ENCODE data around the gene TANGO2.

Gene TANGO2

DNA sequence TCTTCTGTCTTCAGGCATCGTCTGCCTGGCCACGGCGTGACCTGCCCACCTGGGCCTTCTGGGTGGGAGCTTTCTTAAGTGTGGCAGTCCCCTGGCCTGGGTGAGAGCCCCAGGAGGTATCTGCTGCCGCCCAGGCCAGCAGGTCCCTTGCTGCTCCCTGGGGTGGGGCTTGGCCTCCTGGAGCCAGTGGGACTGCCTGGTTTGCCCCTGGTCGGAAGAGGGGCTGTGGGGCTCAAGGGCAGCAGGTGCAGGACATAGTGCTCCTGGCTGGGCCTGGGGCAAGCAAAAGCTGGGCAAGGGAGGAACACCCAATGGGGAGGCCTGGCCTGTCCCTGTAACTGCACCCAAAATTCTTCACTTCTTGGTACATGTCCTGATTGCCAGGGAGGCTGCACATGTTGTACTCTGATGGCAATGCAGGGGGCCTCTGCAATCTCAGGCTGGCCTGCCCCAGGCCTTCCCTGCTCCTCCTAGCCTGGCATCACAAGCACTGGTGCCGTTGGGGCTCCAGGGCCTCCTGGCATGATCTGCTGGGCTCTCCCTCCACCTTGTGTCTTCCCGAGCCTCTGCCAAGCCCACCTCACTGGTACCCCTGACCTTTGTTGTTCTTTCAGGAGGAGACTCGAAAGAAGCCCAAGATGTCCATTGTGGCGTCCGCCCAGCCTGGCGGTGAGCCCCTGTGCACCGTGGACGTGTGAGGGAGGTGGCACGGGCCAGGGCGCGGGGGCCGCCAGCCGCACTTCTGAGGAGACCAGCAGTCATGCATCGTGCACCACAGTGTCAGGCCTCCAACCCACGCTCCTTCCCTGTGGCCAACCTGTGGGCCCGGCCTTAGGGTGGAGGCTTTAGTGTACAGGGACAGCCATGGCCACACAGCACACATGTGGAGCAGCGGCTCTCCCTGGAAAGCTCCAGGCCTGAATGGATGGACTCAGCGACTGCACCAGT lies 88.8 kb downstream of the TANGO2 start:
- no peak for DNase-seq

DNA sequence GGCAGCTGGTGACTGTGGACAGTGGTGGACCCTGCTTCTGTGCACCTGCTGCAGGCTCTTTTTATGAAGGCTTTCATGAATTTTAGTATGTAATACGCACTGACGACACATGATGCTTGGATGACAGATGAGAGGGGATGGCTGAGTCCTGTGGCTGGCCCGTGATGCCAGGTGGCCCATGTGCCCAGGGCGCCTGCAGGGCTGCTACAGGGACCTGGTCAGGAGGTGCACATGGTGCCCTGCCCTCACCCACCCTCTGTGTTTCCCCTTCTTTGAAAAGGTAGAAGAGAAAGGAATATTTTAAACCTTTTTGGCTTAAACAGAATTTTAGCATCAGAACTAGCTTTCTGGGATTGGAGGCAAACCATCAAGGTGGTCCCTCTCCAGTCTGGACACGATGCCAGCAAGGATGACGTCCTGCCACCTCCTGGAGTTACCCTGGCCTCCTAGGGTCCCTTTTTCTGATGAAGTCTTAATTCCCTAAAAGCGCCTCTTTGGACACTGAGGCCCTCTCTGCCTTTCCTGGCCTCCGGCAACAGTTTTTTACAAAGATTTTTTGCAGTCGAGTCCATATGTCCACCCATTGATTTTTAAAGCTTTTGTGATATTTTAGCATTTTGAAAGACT lies 89.6 kb downstream of the TANGO2 start:
- DNase-seq, result no peak

- DNase-seq, result no peak
Observed at GRCh38 chr22:20111045-20111688, 90.3 kb downstream of the TANGO2 start.

DNA sequence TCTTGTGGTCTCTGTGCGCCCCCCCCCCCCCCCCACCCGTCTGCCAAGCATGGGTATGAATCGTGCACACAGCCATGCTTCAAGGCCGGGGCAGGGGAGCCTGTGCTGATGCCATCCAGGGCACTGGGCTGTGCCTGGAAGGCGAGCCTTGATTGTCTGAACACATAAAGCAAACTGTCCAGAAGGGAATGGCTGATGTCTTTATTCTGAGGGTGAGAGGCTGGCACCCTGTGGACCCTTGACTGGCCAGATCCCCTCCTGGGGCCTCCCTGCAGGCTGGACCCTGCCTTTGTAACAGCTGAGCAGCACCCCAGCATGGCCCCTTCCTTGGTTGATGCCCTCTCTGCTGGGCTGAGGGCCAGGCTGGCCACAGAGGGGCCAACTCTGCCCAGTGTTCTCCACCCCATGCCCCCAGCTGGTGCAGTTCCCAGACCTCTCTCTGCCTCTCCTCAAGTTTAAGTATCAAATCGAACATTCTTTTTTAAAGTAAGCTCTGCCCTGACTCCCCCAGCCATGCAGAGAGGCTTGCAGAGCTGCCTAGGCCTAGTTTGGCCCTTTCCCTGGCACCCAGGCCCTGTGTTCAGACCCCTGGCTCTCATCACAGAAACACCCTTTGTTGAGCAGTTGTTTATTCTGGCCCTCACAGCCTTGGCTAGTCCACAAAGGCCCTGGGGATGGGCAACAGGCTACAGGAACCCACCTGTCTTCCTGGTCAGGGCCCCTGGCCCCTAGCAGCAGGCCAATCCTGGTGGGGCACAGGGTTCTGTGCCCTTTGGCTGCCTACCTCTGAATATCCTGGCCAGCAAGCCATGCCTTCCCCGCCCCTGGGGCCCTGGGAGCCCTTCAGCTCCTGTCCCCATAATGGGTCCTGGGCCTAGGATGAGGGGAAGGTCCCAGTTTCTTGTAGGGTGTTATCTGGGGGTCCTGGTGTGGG lies 91.0 kb downstream of the TANGO2 start:
- no peak for DNase-seq

GRCh38 chr22:20112623-20113511 lies 92.0 kb downstream of the TANGO2 start:
- no peak for DNase-seq

GRCh38 chr22:20113551-20114310 lies 92.8 kb downstream of the TANGO2 start:
- no peak for DNase-seq

- no peak for DNase-seq
Observed at GRCh38 chr22:20114506-20115475, 93.9 kb downstream of the TANGO2 start.

DNA sequence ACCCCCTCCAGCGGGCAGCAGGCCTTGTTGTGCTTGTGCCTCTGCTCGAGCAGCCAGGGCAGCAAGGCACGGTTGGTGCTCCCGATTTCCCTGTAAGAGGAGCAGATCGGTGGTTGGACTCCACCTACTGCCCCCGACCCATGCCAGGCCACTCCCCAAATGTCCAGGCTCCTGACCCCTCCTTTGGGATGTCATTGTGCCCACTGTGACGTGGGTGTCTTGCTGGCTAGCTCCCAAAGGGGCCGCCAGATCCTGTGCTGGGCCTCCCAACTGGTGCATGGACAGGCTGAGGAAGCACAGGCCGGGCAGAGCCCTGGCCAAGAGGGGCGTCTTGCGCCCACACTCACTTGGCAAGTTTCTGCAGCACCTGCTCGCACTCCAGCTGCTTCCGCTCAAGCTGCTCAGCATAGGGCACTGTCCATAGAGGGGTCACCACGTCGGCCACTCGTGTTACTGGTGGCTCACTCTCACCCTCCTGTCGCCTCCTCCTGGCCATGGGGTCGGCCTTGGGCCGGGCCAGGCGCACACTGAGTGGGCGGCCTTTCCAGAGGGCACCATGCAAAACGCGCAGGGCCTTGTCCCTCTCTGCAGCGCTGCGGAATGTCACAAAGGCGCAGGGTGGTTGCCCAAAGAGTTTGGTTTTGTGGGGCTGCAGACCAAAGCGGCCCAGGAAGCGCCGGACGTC lies 94.9 kb downstream of the TANGO2 start, which contains the start of gene RANBP1:
Gene RANBP1 (plus strand): TSS at position 414 of the 685 bp plus-strand sequence. CDS start 81 bp downstream, at position 495.
- DNase-seq, result no peak

DNA sequence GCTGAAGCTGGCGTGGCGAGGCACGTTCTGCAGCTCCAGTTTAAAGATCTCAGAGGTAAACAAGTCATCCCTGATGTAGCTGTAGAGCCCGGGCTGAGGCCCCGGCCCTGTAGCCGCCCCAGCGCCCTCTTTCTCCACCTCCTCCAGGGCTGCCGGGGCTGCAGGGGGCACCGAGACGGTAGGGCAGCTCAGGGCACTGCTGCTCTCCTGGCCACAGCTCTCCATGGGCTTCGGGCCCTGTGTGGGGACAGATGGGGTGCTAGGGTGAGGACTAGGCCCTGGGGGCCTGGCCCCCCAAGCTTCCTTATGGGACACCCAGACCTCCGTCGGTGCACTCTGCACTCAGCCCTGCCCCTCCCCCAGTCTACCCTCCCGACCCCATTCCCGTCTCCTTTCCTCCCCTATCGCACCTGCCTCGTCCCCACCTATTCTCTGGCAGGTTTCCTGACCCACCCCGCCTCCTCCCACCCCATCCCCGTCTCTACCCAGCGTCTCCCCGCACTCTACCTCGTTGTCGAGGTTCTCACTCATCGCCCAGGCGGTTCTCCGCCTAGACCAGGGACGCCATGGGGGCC lies 95.6 kb downstream of the TANGO2 start:
- DNase-seq, result no peak

Data from activated CD4-positive, alpha-beta T cell treated with anti-CD3 and anti-CD28 coated beads, Interleukin-2, amount 50 U/mL, for 4 hours (primary cell).